ENCODE measurements around the gene EVA1B.

EVA1B gene

GRCh38 chr1:36345353-36345752, 21.9 kb upstream of the EVA1B start:
- DNase-seq: no peak

- DNase-seq: no peak
Observed at GRCh38 chr1:36344395-36344680, 20.9 kb upstream of the EVA1B start.

- no peak for DNase-seq
Observed at GRCh38 chr1:36343651-36344394, 20.4 kb upstream of the EVA1B start.

- no peak for DNase-seq
Observed at GRCh38 chr1:36342426-36343185, 19.2 kb upstream of the EVA1B start.

- no peak for DNase-seq
Observed at GRCh38 chr1:36341626-36342320, 18.3 kb upstream of the EVA1B start.

GRCh38 chr1:36339615-36340014, 16.2 kb upstream of the EVA1B start:
- DNase-seq: no peak

- DNase-seq: no peak
Observed at GRCh38 chr1:36339215-36339614, 15.8 kb upstream of the EVA1B start.

GRCh38 chr1:36337830-36338229, 14.4 kb upstream of the EVA1B start:
- no peak for DNase-seq

- no peak for DNase-seq
Observed at GRCh38 chr1:36330940-36331339, 7.5 kb upstream of the EVA1B start.

GRCh38 chr1:36329817-36330216, 6.4 kb upstream of the EVA1B start:
- DNase-seq: no peak

- no peak for DNase-seq
Observed at GRCh38 chr1:36328713-36329112, 5.3 kb upstream of the EVA1B start.

GRCh38 chr1:36328088-36328480, 4.6 kb upstream of the EVA1B start:
- no peak for DNase-seq

GRCh38 chr1:36327421-36328087, 4.1 kb upstream of the EVA1B start:
- DNase-seq: no peak

GRCh38 chr1:36326499-36326898, 3.1 kb upstream of the EVA1B start:
- DNase-seq: no peak

- DNase-seq: no peak
Observed at GRCh38 chr1:36324353-36324703, 883 bp upstream of the EVA1B start.

- DNase-seq: no peak
Observed at GRCh38 chr1:36322786-36323635, 434 bp downstream of the EVA1B start.

GRCh38 chr1:36322041-36322785, 1.2 kb downstream of the EVA1B start:
- no peak for DNase-seq

GRCh38 chr1:36321119-36321951, 2.1 kb downstream of the EVA1B start:
- DNase-seq: no peak

- no peak for DNase-seq
Observed at GRCh38 chr1:36320767-36321118, 2.7 kb downstream of the EVA1B start.

- DNase-seq: no peak
Observed at GRCh38 chr1:36320291-36320761, 3.1 kb downstream of the EVA1B start.

GRCh38 chr1:36309397-36309796, 14.0 kb downstream of the EVA1B start:
- no peak for DNase-seq

Measured in KG1 (cell line).